GM19328 (cell line): ENCODE measurements around the gene LYZL1.
"Not testable (repeated sequence)": the region's sequence is repeated elsewhere in the genome, so short reads cannot be mapped to it uniquely, and the experiment has no call there.

Source experiments
- ATAC-seq: cut with Tn5 transposase; IDR thresholded peaks from one replicate; pipeline ENCODE4 v1.9.1; 2021; ENCODE audit warnings: mild to moderate bottlenecking, moderate library complexity; ENCODE audit not compliant: unreplicated experiment

Gene LYZL1

DNA sequence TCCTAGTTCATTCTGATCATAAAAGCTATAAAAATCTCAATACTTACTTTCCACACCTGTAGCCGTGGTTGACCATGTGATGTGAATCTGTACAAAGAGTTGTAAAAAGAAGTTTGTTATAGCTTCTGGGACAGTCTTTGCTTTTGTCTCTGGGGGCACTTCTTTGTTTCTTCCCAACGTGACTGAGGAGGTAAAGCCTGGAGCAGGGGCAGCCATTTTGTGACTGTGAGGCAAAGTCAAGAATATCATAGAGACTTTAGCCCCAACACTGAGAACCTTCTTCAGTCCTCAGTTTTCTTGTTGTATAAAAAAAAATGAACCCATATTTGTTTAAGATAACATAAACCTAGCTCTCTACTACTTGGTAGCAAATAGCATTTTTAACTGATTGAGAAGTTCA is 29.4 kb upstream of the LYZL1 start:
- no peak for ATAC-seq

GRCh38 chr10:29263506-29263905 is 25.4 kb upstream of the LYZL1 start:
- no peak for ATAC-seq

GRCh38 chr10:29265210-29265768 is 23.6 kb upstream of the LYZL1 start:
- ATAC-seq = no peak

- no peak for ATAC-seq
These were observed 22.2 kb upstream of the LYZL1 start for GRCh38 chr10:29266641-29267040.

GRCh38 chr10:29268011-29268410 is 20.9 kb upstream of the LYZL1 start:
- no peak for ATAC-seq

GRCh38 chr10:29269486-29269885 is 19.4 kb upstream of the LYZL1 start:
- no peak for ATAC-seq

DNA sequence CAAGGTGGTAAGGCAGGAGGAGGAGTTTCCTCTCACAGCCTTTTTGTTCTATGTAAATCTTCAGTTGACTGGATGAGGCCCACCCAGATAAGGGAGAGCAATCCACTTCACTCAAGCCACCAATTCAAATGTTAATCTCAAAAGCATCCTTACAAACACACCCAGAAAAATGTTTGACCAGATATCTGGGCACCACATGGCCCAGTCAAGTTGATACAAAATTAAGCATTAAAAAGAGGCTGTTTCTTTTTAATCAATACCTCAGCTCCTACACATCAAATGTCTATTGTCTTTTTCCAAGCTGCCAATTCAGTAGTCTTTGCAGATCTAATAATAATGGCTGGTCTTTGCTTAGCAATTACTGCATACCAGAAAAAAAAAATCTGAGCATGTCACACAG is 18.0 kb upstream of the LYZL1 start:
- ATAC-seq = no peak

DNA sequence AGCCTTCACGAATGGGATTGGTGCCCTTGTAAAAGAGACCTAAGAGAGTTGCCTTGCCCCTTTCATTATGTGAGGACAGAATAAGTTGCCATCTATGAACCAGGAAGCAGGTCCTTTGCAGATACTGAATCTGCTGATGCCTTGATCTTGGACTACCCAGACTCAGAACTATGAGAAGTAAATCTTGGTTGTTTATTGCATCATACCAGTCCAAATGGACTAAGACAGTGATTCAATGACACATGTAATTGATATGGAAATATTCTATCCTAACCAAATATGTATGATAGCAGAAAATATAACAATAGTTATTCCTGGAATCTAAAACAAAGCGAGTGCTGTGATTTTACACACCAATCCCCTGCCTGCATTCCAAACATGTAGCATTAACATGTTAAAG is 17.0 kb upstream of the LYZL1 start:
- ATAC-seq = no peak

- no peak for ATAC-seq
These were observed 15.4 kb upstream of the LYZL1 start for GRCh38 chr10:29273478-29273877.

- ATAC-seq = no peak
These were observed 12.5 kb upstream of the LYZL1 start for GRCh38 chr10:29276251-29276850.

DNA sequence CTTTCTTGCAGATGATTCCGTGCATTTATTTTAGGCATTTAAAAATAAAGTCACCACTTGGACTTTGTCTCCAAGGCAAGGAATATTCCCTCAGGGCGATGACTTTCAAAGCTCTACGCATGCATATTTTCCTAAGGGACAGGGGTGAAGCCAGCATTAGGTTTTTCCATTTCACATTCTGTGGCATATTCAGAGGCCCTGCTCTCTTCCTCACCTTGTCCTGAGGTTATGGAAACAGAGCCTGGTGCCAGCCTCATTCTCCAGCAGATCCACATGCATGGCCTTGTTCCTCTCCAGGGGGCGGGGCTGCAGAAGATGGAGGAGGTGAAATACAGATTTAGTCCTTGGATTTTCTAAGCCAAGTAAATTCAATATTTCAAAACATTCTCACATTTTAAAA is 11.6 kb upstream of the LYZL1 start:
- no peak for ATAC-seq

- no peak for ATAC-seq
These were observed 8.9 kb upstream of the LYZL1 start for GRCh38 chr10:29279779-29280487.

GRCh38 chr10:29280488-29280840 is 8.4 kb upstream of the LYZL1 start:
- ATAC-seq = no peak

DNA sequence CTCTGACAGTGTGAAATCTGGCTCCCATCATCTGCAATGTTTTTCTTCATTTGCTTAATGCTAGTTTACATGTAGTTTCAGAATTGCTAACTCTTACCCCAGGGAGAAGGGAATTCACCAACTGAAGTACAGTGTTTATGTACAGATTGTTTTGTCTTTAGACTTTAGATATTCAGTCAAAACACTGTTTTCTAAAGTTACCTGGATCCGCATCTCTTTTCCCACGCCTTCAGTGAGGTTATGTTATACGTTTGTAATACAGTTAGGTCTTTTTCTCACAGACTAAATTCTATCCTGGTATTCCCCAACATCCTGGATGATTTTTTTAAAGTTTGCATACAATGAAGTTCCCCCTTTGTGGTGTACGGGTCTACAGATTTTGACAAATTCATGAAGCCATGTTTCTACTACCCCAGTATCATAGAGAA is 3.2 kb upstream of the LYZL1 start:
- peak; percentile 89 for ATAC-seq

- ATAC-seq = no peak
These were observed 1.2 kb upstream of the LYZL1 start for GRCh38 chr10:29287635-29288034.

DNA sequence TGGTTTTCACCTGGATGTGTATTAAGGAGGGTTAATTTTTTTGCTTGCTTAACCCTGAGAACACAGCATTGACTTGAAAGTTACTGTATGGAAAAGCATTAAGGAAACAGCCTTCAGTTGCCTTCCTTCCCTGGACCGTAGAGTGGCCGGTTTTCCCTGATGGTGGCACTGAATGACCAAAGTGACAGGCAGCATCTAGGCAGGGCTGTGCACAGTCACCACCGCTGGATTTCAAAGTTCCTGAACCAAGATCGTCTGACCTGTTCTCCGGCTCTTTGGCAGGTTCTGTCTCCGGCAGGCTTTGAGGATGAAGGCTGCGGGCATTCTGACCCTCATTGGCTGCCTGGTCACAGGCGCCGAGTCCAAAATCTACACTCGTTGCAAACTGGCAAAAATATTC is 2.7 kb downstream of the LYZL1 start:
- not testable (repeated sequence) for ATAC-seq

DNA sequence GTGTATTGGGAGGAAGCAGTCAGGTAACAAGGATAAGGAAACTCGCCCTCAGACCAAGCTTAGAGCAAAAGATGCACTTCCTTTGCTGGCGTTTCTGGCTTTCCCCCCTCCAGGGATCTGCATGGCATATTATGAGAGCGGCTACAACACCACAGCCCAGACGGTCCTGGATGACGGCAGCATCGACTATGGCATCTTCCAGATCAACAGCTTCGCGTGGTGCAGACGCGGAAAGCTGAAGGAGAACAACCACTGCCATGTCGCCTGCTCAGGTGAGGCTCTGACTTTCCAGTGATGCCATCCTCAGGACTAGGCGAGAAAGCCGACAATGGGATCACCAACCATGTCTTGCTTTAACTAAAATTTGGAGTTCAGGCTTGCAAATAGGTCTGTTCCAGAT is 3.5 kb downstream of the LYZL1 start:
- ATAC-seq = not testable (repeated sequence)

- ATAC-seq = no peak
These were observed 6.9 kb downstream of the LYZL1 start for GRCh38 chr10:29295813-29296212.

DNA sequence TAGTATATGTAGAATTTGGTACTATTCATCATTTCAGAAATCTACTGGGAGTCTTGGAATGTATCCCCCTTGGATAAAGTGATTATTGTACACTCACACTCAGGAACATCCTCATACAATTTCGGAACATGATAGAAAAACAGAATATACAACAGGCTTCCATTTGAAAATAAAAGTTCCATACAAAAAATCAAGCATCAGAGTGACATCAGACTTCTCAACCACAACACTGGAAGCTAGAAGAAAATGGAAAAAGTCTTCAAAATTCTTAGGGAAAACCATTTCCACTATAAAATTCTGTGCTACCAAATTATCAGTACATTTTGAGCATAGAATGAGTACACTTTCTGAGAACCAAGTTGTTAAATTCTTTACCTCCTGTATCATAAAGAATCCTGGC is 8.8 kb downstream of the LYZL1 start:
- no peak for ATAC-seq

DNA sequence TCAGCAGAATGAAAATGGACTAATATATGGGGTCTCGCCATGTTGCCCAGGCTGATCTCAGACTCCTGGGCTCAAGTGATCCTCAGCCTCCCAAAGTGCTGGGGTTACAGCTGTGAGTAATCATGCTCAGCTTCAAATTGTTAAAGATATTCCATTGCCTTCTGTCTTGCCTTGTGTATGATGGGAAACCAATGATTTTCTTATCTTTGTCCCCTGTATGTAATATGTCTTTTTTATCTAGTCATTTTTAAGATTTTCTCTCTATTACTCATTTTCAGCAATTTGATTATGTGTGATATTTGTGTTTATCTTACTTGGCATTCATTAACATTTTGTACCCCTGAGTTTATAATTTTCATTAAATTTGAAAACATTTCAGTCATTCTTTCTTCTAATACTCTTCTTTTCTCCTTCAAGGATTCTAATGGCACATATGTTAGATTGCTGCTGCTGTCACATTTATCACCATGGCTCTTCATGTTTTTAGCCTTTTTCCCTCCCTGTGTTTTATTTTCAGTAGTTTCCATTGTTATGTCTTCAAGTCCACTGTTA is 12.6 kb downstream of the LYZL1 start:
- ATAC-seq = no peak

GRCh38 chr10:29302499-29302898 is 13.6 kb downstream of the LYZL1 start:
- no peak for ATAC-seq

- ATAC-seq = no peak
These were observed 15.6 kb downstream of the LYZL1 start for GRCh38 chr10:29304264-29304994.
